MV-4-11 (cell line): ENCODE results near the gene TSPAN9.
"Not testable (repeated sequence)": the region's sequence is repeated elsewhere in the genome, so short reads cannot be mapped to it uniquely, and the experiment has no call there.

Experiments used
- DNase-seq: peaks from one replicate; lab custom pipeline; 2025; lab: John Stamatoyannopoulos, UW

Gene TSPAN9

DNA sequence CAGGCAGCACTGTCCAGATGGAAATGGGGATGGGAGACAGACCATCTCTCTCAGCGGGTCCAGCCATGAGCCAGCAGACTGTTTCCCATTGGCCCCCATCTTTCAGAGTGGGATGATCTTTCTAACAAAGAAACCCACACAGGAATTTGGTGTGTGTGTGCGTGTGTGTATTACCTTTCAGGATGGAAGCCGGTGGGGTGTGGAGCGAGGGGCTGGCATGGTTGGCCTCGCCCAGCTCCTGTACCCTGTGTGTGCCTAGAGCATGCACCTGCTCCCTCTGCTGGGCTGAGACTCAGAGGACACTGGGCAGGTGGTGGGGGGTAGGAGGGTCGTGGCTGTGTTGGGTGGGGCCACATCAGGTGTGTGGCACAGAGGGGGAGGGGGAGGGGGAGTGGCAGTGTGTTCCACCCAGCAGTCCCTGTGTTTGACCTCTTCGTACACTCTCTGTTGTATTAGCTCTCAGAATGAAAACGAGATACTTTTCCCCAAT lies 33.0 kb upstream of the TSPAN9 start:
- DNase-seq = no peak

DNA sequence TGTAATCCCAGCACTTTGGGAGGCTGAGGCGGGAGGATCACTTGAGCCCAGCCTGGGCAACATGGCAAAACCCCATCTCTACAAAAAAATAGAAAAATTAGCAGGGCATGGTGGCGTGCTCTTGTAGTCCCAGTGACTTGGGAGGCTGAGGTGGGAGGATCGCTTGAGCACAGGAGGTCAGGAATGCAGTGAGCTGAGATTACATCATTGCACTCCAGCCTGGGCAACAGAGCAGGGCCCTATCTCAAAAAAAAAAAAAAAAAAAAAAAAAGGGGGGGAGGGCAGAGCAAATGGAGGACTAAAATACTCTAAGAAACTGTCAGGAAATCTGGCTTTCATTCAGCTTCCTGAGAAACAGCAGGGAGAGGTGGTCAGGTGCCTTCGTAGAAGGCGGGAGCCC lies 31.7 kb upstream of the TSPAN9 start:
- no peak for DNase-seq

DNA sequence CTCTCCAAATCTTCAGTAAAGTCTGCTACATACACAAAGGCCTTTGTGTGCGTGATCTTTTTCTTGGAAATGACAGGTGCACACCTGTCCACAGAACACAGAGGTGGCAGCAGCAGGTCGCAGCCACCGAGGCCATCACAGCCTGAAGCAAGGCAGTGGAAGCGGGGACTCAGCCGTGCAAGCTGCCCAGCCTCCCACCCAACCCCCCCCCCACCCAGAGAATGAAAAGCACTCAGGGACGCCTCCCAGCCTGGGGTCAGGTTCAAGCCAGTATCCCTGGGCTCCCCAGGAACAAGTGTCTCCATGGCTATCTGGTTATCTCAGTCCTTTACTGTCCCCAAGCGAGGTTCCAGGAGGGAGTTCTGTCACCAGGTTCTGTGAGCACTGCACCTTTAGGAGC lies 31.2 kb upstream of the TSPAN9 start:
- DNase-seq = no peak

GRCh38 chr12:3046441-3047200 lies 30.6 kb upstream of the TSPAN9 start:
- DNase-seq = no peak

- DNase-seq = no peak
These were observed 29.2 kb upstream of the TSPAN9 start for GRCh38 chr12:3047961-3048360.

DNA sequence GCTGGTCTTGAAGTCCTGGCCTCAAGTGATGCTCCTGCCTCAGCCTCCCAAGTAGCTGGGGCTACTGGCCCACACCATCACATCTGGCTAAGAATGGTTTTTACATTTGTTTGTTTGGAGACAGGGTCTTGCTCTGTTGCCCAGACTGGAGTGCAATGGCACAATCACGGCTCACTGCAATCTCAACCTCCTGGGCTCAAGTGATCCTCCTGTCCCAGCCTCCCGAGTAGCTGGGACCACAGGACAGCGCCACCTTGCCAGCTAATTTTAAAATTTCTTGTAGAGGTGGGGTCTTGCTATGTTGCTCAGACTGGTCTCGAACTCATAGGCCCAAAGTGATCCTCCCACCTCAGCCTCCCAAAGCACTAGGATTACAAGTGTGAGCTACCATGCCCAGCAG lies 28.6 kb upstream of the TSPAN9 start:
- DNase-seq = no peak

GRCh38 chr12:3049176-3049575 lies 28.0 kb upstream of the TSPAN9 start:
- no peak for DNase-seq

GRCh38 chr12:3049611-3050249 lies 27.4 kb upstream of the TSPAN9 start:
- peak; percentile 5 for DNase-seq

- DNase-seq = no peak
These were observed 22.8 kb upstream of the TSPAN9 start for GRCh38 chr12:3054374-3054773.

- DNase-seq = no peak
These were observed 22.0 kb upstream of the TSPAN9 start for GRCh38 chr12:3055026-3055703.

DNA sequence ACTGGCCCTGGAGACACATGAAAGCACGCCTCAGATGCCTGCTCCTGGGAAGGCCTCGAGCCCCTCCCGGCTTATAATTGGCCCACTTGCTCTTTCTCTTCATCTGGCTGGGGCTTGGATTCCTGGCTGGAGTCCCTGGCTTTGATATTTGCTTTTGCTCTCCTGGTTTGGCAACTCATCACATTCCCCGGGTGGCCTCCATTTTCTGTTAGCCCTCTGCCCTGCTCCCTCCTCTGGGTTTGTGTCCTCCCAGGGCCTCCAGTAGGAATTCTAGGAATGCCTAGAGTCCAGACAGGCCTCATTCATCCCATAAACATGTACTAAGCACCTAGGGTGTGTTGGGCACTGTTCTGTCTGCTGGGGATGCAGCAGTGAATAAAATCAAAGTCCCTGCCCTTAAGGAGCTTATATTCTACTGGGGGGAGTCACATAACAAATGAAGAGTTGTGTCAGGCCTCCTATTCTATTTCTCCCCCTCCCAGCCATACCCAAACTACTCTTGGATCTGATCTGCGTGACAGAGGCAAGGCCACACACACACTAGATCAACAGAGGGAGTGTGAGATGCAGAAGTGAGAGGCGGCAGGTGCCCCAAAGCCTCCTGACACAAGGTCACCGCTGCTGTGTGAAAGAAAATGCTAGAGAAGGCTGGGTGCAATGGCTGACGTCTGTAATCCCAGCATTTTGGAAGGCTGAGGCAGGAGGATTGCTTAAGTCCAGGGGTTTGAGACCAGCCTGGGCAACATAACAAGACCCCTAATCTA lies 21.3 kb upstream of the TSPAN9 start:
- DNase-seq = no peak

DNA sequence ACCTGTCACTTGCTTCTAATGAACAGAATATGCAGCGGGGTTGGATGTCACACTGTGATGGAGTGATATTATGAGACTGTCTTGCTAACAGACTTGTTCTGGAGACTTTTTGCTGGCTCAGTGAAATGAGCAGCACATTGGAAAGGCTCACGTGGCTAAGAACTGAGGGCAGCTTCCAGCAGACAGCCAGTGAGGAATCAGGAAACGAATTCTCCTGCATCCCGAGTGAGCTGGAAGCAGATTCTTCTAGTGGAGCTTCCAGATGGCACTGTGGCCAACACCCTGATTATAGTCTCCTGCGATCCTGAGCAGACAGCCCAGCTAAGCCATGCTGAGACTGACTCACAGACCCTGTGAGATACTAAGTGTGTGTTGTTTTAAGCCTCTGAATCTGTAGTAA lies 16.1 kb upstream of the TSPAN9 start:
- no peak for DNase-seq

DNA sequence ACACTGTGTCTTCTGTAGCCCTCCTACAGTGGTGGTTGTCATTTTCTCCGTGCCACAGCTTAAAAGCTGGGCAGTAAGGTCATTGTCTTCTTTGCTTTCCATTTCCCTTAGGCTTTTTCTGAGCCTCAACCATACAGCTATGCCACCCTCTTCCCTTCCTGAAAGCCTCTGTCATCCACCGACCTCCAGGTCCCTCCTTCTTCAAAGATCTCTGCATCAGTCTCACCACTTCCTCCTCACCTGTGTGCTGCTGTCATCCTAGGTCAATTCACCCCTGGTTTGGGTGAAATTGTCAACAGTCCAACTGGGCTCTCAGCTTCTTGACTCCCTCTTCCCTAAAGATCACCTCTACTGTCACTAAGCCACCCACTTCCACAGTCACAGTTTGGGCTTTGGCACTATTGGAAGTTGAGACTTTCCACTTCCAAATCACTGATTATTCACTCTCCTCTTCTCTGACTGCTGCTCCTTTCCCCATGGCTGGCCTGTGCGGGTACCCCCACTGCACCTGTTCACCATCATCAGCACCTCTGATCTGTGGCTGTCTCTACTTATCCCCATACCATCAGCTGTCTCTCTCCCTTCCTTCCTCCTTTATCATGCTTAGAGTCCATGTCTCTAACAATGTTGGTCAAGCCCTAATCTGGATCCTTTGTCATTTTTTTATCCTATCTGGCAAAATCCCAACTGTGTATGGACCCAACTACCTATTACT lies 15.5 kb upstream of the TSPAN9 start:
- no peak for DNase-seq

GRCh38 chr12:3065300-3065699 lies 11.9 kb upstream of the TSPAN9 start:
- DNase-seq = no peak

GRCh38 chr12:3065846-3066245 lies 11.3 kb upstream of the TSPAN9 start:
- DNase-seq = not testable (repeated sequence)

DNA sequence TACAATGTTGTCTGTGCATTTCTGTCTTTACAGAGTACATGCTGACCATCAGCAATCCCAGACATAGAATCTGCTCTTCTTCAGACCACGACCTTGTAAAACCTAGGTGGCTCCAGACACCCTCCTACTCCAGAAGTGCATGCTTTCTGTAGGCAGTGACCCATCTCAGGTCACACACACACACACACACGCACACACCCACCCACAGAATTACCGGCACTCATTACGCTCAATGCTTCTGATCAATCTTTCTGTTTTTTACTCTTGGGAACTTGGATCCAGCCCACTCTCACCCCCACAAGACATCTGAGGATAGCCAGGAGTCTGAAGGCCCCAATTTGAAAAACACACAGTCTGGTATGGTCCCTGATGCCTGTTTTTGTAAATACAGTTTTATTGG lies 7.5 kb upstream of the TSPAN9 start:
- DNase-seq = no peak

- no peak for DNase-seq
These were observed 6.1 kb upstream of the TSPAN9 start for GRCh38 chr12:3071107-3071506.

DNA sequence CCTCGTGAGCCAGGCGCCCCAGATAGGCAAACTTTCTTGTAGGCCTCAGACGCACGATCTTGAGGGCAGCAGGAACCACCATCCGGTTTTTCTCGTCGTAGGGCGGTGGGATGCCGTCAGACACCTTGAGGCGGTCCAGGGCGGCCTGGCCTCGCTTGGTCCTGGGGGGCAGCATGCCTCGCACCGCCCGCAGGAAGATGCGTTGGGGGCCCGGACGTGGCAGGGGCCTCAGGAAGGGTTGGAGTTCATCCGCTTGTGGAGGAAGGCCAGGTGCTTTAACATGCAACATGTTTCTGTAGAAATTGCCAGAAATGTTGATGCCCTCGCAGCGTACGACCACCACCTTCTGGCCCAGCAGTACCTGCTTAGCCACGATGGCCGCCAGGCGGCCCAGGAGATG lies 5.5 kb upstream of the TSPAN9 start:
- no peak for DNase-seq

DNA sequence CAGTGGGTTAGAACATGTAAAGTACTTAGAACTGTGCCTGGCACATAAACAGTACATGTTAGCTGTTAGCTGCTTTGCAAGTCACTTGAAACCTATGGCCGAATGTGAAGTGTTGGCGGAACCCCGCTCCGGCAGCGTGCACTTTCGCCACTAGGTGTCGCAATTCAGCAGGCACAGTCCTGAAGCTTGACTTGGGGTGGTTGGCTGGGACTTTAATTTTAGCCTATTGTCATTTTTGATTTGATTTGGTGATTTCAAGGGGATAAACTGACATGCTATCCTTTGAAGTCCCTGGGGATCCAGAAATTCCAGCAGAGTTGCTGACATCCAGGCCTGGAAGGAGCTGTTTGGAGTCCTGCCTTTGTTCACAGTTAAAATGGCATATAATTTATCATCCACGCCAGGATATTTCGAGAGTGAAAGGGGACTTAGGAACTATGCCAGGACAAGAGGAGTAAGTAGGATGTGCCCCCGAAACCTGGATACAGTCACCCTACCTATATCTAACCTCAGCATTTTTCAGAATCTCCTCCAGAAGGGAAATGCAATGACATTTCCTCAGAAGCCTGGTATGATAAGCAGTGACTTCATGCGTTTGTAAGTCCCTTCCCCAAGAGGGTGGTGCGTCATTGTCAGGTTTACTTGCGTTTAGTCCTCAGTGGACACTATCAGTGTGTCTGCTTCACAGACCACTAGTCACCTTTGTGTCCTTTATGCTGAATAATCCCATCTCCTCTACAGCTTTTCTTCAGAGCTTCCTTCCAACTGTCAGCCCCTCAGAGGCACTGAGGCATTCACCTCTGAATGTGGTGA lies 3.5 kb upstream of the TSPAN9 start:
- peak; percentile 68 for DNase-seq

GRCh38 chr12:3075315-3075714 lies 1.9 kb upstream of the TSPAN9 start:
- no peak for DNase-seq

DNA sequence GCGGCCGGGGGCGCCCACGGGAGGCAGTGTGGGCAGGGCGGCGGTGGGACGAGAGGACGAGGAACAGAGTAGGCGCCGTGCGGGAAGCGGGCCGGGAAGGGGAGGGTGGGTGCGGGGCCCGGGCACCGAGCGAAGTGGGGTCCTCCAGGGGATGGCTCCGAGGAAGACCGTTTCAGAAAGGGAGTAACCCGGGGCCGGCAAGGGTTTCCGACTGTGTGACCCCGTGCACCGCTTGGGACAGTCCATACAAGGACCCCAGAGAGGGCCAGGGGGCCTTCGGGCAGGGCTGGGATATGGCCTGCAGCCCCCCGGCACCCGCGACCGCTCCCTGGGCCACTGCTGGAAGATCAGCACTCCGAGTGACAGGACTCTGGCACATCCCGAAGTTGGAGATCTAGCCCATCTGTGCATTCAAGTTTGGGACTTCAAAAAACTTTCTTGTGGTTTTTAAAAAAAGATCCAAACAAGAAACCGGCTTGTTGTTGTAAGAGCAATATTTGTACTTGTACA lies 448 bp downstream of the TSPAN9 start:
- DNase-seq = no peak
